Vagina (tissue), 2 donors: ENCODE results near the gene ADGRG2. TPM values are rescaled to one million over a fixed set of nuclear protein-coding genes. Genes with fewer than 3 reads are reported as not detected.

ENCODE experiments used
- DNase-seq, 2 donors: peaks; one replicate each; pipeline ENCODE4 v3.0.0-alpha.2; 2017; ENCODE audit errors: extremely low spot score in 2 of 2
- H3K27ac ChIP-seq: fragments of 200-600 bp; sonication (generic); one replicate; pipeline ENCODE4 v1.5.1; 2019
- H3K27me3 ChIP-seq: fragments of 200-600 bp; sonication (generic); one replicate; pipeline ENCODE4 v1.5.1; 2019
- H3K36me3 ChIP-seq, 2 donors: fragments of 200-600 bp; sonication (generic); one replicate each; pipeline ENCODE4 v1.5.1; 2017 to 2019
- H3K4me1 ChIP-seq: fragments of 200-600 bp; sonication (generic); one replicate; pipeline ENCODE4 v1.5.1; 2019
- H3K4me3 ChIP-seq, 2 donors: fragments of 200-600 bp; sonication (generic); 1 replicate in 1 of 2; 2 replicates in 1 of 2; pipeline ENCODE4 v1.5.1; 2016 to 2019
- H3K9me3 ChIP-seq: fragments of 200-600 bp; sonication (generic); one replicate; pipeline ENCODE4 v1.5.1; 2019
- CTCF ChIP-seq, 3 experiments: fragments of 450-650 bp in 2 of 3; fragments of 200-600 bp in 1 of 3; sonication (generic) in 1 of 3; IDR thresholded peaks; one replicate each; pipeline ENCODE4 v1.5.1; 2017 to 2019; ENCODE audit warnings: antibody characterized with exemption in 3 of 3, mild to moderate bottlenecking in 2 of 3, moderate library complexity in 2 of 3
- POLR2A ChIP-seq, 2 donors: fragments of 450-650 bp; IDR thresholded peaks; one replicate each; pipeline ENCODE4 v1.6.1; 2017; ENCODE audit warnings: antibody characterized with exemption in 2 of 2, mild to moderate bottlenecking in 2 of 2, moderate library complexity in 2 of 2
- POLR2AphosphoS5 ChIP-seq, 2 donors: sonication (generic); formaldehyde crosslinking; IDR thresholded peaks; one replicate each; pipeline ENCODE4 v1.9.0; 2017; ENCODE audit warnings: antibody characterized with exemption in 2 of 2, mild to moderate bottlenecking in 2 of 2, low read depth in 1 of 2; ENCODE audit not compliant: insufficient read depth in 1 of 2
- intact Hi-C: fragments of 100-400 bp; cut with DNase I; formaldehyde crosslinking; loops from one replicate; pipeline ENCODE4 v1.15.1; 2023
- total RNA-seq: library from RNA; depleted of rRNA; stranded (reverse); fragments of >200 nt; gene quantifications from one replicate; pipeline ENCODE4 v1.2.3, GENCODE V29; 2016

ADGRG2 gene, protein sequence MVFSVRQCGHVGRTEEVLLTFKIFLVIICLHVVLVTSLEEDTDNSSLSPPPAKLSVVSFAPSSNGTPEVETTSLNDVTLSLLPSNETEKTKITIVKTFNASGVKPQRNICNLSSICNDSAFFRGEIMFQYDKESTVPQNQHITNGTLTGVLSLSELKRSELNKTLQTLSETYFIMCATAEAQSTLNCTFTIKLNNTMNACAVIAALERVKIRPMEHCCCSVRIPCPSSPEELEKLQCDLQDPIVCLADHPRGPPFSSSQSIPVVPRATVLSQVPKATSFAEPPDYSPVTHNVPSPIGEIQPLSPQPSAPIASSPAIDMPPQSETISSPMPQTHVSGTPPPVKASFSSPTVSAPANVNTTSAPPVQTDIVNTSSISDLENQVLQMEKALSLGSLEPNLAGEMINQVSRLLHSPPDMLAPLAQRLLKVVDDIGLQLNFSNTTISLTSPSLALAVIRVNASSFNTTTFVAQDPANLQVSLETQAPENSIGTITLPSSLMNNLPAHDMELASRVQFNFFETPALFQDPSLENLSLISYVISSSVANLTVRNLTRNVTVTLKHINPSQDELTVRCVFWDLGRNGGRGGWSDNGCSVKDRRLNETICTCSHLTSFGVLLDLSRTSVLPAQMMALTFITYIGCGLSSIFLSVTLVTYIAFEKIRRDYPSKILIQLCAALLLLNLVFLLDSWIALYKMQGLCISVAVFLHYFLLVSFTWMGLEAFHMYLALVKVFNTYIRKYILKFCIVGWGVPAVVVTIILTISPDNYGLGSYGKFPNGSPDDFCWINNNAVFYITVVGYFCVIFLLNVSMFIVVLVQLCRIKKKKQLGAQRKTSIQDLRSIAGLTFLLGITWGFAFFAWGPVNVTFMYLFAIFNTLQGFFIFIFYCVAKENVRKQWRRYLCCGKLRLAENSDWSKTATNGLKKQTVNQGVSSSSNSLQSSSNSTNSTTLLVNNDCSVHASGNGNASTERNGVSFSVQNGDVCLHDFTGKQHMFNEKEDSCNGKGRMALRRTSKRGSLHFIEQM
- 2.0 TPM for total RNA-seq

DNA sequence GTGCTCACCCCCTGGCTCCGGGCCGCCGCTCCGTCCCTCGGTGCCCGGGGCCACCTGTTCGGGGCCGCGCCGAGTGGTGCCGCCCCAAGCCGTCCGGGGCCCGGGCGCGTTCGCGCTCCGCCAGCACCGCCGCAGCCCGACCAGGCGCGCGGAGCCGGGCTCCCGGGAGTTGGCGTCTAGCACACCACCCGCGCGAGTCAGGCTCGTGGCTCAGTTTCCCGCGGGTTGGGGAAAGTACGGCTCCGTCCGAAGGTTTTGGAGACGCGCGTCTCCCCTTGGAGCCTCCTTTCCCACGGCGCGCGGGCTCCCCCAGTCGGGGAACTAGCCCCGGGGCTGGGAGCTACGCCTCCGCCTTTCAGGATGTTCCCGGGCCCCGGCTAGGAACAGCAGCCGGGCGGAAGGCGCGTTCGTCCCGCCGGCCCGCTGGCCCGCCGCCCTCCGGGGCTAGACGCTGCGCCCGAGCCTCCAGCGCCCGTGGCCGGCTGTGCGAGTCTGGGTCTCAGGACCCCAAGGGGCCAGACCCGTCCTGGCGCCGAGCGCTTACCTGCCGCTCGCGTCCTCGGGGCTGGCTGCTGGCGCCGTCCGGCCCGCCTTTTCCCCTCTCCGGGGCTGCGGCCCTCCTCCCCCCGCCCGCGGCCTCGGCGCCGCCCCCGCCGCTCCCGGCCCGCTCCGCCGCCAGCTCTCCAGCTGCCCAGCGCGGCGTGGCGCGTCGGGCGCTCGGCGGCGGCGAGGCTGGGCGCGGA is at the start of gene ADGRG2:
Gene ADGRG2 (minus strand): TSS at position 571 of the 743 bp plus-strand sequence. CDS start 53,634 bp downstream, outside the sequence.
- TF ChIP-seq POLR2A (IDR thresholded peaks at IDR 0.05) (no peak), POLR2AphosphoS5 (IDR thresholded peaks at IDR 0.05; ENCODE audit: insufficient read depth in 1 of 2, low read depth in 1 of 2) (no peak), CTCF (IDR thresholded peaks at IDR 0.05) (no peak)
- Histone ChIP-seq H3K27me3 (no peaks in the 10 kb centered on the region), H3K4me1 (no peaks in the 10 kb centered on the region), H3K36me3 (no peaks in the 10 kb centered on the region), H3K4me3 (peak within 1 kb of the TSS; percentile 37 to 39), H3K9me3 (no peaks in the 10 kb centered on the region), H3K27ac (no peak within 1 kb of the TSS)
- DNase-seq: no peak
- intact Hi-C loops: no loop called here

GRCh38 chrX:19168609-19169008 is 46.3 kb upstream of the ADGRG2 start:
- no peak overlapping the region for H3K27ac ChIP-seq
- no peaks in the 10 kb centered on the region for H3K27me3 ChIP-seq
- H3K36me3 ChIP-seq: no peaks in the 10 kb centered on the region
- DNase-seq: no peak
- H3K4me1 ChIP-seq: no peaks in the 10 kb centered on the region
- TF ChIP-seq CTCF (IDR thresholded peaks at IDR 0.05) (no peak), POLR2A (IDR thresholded peaks at IDR 0.05) (no peak), POLR2AphosphoS5 (IDR thresholded peaks at IDR 0.05; ENCODE audit: insufficient read depth in 1 of 2, low read depth in 1 of 2) (no peak)
- no peaks in the 10 kb centered on the region for H3K9me3 ChIP-seq
- no peak overlapping the region for H3K4me3 ChIP-seq
- intact Hi-C loops: no loop called here

DNA sequence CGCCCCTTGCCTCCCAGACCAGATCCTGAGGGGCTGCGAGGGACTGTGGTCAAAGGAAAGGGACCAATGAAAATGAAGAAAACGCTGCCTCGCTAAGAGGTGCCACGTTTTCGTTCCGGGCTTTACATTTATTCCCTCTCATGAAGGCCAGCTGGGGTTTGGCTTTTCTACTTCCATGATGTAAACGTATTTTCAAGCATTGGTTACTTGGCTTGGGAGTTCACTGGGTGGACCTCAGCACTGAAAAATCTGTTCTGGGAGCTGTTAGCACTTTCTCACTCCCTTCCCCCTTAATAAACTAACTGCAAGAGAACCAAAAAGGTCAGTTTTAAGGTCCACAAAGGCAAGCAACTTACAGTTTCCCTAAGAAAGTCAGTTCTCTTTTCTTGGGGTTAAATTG is 40.6 kb upstream of the ADGRG2 start:
- TF ChIP-seq POLR2AphosphoS5 (IDR thresholded peaks at IDR 0.05; ENCODE audit: insufficient read depth in 1 of 2, low read depth in 1 of 2) (no peak), CTCF (IDR thresholded peaks at IDR 0.05) (no peak), POLR2A (IDR thresholded peaks at IDR 0.05) (no peak)
- Histone ChIP-seq H3K36me3 (no peaks in the 10 kb centered on the region), H3K4me3 (no peak overlapping the region), H3K27ac (no peak overlapping the region), H3K27me3 (no peaks in the 10 kb centered on the region), H3K4me1 (no peaks in the 10 kb centered on the region), H3K9me3 (no peaks in the 10 kb centered on the region)
- no peak for DNase-seq
- intact Hi-C loops: no loop called here

GRCh38 chrX:19156186-19156585 is 33.9 kb upstream of the ADGRG2 start:
- no peaks in the 10 kb centered on the region for H3K36me3 ChIP-seq
- H3K4me3 ChIP-seq: no peak overlapping the region
- peaks cover 5% of the 10 kb centered on the region for H3K27me3 ChIP-seq
- TF ChIP-seq POLR2AphosphoS5 (IDR thresholded peaks at IDR 0.05; ENCODE audit: insufficient read depth in 1 of 2, low read depth in 1 of 2) (no peak), CTCF (IDR thresholded peaks at IDR 0.05) (no peak), POLR2A (IDR thresholded peaks at IDR 0.05) (no peak)
- H3K4me1 ChIP-seq: no peaks in the 10 kb centered on the region
- H3K27ac ChIP-seq: no peak overlapping the region
- DNase-seq: no peak
- intact Hi-C loops: no loop called here
- H3K9me3 ChIP-seq: no peaks in the 10 kb centered on the region
